NCI-H187 (cell line): ENCODE data around the gene CEP44.
A peak's percentile ranks its signal among the peaks of the same experiment; 100 is the strongest.
"Not testable (repeated sequence)": the region's sequence is repeated elsewhere in the genome, so short reads cannot be mapped to it uniquely, and the experiment has no call there.

Source experiments
- DNase-seq, 2 experiments: peaks; one replicate each; lab custom pipeline; 2025; lab: John Stamatoyannopoulos, UW

The CEP44 gene

DNA sequence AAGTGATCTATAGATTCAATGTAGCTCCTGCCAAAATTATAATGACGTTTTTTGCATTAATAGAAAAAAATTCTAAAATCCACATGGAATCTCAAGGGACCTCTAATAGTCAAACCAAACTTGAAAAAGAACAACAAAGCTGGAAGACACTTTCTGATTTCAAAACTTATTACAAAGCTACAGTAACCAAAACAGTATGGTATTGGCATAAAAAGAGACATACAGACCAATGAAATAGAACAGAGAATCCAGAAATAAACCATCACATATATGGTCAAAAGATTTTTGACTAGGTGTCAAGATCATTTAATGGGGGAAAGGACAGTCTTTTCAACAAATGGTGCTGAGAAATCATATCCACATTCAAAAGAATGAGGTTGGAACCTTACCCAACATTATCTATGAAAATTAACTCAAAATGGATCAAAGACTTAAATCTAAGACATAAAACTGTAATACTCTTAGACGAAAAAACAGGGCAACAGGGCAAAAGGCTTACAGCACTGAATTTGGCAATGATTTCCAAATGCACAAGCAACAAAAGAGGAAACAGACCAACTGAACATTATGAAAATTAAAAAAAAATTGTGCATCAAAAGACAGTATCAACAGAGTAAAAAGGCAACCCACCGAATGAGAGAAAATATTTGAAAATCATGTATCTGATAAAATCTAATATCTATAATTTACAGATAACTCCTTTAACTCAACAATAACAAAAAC is 4.1 kb upstream of the CEP44 start:
- DNase-seq: no peak

DNA sequence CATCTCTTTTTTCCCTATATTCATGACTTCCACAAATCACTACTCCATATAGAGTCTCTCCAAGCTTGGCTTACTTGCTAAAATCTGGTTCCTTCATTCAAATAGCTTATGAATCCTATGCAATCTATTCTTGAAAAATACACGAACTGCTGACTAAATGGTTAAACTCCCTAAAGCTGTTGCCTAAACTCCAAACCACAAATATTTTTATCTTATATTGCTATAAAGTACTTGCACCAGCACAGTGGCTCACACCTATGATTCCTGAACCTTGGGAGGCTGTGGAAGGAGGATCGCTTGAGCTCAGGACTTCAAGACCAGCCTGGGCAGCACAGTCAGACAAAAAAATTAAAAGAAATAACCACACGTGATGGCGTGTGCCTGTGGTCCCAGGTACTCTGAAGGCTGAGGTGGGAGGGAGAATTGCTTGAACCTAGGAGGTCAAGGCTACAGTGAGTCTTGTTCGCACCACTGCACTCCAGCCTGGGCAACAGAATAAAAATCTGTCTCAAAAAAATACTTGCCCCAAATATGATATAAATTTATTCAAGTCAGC is 2.5 kb upstream of the CEP44 start:
- DNase-seq: no peak

DNA sequence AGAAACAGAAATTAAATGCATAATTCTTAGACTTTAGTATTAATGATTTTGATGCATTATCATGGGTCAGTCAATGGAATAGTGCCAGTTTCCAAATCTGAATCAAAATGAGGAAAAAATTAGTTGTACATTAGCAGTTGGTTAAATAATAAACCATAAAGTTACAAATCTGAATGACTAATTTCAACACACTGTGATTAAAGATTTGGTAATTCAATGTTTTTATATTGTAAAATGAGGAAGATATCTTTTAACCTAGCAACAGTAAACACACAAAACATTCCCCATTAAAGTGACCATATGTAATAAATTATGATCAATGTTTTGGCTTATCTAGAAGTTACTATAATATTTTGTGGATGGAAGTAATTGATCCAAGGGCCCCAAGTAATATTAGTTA is 1.8 kb upstream of the CEP44 start:
- no peak for DNase-seq

DNA sequence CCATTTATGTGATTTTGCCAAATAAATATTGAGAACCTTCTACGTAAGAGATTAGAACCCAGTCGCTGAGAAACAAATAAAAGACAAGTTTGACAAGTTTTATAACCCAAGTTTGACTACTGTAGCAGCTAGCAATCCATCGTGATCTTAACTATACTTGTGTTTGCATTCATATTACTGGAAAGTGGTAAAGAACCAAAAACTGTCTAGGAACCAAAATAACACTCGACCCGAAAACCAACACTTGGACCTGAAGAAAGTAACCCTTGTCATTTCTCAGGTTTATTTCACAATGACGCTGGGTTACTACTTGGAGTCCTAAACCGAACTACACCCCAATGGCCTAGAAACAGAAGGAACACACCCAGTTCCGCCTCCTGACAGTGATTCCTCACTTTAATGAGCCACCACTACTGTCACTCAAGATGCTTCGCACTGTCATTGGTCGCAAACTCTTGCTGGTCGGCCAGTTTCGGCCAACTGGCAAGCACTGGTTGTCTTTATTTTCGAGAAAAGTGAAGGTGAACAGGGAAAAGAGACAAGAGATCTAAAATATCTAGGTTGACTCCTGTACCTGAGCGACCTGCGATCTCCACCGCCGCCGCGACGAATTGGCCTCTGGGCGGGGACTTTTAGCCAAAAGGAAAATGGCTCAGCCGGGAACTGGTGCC is 740 bp upstream of the CEP44 start:
- DNase-seq: peak in 1 of 2 experiments; percentile 32

DNA sequence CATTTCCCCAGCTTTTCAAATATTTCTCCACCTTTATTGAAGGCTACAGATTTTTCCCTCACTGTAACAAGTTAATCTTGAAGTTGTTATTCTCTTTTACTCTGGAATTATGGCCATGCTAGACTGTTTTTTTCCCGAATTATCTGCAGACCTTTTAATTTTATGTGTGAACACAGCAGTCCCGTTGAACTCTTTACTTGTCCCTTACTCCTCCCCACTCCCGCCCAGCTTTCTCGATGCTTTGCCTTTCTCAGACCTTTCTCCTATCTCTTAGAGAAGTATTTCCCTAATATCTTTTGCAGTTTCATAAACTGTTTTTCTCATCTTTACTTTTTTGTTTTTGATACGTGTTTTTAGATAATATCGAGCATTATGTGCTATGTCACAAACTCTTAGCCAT is 776 bp downstream of the CEP44 start:
- no peak for DNase-seq

DNA sequence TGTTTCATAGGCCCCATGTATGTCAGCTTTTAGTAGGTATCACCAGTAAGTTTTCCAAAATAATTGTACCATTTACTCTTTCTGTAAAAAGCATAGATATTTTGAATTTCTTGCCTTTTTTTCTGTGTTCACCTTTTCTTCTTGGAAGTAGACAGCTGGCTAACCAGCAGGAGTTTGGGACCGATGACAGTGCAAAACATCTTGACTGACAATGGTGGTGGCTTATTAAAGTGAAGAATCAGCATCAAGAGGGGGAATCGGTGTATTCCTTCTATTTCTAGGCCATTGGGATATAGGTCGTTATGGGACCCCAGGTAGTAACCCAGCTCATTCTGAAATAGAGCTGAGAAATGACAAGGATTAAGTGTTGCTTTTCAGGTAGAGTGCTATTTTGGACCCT is 3.2 kb downstream of the CEP44 start:
- DNase-seq: no peak

DNA sequence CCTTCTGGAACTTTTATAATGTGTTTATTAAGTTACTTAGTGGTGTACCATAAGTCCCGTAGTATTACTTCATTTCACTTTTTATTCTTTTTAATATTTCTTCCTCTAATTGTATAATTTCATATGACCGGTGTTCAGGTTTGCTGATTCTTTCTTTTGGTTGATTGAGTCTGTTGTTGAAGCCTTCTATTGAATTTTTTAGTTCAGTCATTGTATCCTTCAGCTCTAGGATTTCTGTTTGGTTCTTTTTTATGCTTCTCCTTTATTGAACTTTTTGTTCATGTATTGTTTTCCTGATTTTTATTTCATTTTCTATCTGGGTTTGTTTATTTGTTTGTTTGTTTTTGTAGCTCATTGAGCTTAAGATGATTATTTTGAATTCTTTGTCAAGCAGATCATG is 8.8 kb downstream of the CEP44 start:
- no peak for DNase-seq

DNA sequence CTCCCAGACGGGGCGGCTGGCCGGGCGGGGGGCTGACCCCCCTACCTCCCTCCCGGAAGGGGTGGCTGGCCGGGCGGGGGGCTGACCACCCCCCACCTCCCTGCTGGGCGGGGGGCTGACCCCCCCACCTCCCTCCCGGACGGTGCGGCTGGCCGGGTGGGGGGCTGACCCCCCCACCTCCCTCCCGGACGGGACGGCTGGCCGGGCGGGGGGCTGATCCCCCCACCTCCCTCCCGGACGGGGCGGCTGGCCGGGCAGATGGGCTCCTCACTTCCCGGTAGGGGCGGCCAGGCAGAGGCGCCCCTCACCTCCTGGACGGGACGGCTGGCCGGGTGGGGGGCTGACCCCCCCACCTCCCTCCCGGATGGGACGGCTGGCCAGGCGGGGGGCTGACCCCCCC is 10.9 kb downstream of the CEP44 start:
- not testable (repeated sequence) for DNase-seq

DNA sequence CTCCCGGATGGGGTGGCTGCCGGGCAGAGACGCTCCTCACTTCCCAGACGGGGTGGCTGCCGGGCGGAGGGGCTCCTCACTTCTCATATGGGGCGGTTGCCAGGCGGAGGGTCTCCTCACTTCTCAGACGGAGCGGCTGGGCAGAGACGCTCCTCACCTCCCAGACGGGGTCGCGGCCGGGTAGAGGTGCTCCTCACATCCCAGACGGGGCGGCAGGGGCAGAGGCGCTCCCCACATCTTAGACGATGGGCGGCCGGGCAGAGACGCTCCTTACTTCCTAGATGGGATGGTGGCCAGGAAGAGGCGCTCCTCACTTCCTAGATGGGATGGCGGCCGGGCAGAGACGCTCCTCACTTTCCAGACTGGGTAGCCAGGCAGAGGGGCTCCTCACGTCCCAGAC is 11.4 kb downstream of the CEP44 start:
- DNase-seq: not testable (repeated sequence)

DNA sequence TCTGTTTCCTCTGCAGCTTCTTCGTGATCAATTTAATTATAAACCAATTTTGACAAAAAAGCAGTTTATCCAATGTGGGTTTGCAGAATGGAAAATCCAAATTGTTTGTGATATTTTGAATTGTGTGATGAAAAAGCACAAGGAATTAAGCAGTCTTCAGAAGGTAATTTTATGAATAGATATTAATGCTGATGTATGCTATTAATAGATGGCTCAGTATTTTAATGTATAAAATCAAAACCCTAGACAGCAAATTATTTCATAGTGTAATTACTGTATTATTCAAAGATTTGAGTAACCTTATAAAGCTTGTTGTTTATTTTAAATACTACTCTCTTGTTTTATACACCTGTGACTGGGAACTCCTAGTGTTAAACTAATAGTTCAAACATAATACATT is 20.0 kb downstream of the CEP44 start:
- no peak for DNase-seq

DNA sequence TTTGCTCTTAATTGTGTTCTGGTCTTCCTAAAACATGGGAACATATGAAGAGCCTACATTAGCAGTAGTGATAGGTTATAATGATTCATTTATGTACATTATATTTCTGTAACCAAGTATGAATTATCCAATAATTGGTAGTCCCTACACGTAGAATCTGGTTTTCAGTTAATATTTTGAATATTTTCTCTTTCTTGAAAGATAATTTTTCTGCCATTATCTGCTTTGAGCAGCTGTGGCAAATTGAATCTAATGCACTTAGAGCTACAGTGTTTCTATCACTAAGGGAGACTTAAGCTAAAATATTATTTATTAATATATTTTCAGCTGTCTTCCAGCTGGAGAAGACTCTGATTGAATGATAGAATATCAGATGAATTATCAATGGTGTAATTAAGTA is 21.0 kb downstream of the CEP44 start:
- DNase-seq: no peak

DNA sequence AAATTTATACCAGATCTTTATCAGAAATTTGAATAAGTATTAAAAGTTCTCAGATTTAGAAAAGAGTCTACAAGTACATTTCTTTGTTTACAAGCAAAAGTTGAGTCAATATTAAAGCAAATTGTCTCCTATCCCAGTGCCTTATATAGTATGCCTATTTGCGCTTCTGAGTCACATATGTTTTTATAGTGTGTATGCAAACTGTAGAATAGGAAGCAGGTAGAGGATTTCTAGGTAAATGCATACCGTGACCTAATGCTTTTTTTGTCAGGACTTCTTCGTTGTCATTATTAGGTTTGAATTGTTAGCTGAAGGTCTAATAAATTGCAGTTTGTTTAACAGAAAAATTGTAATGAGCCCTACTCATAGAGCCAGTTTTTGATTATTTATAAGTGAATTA is 22.2 kb downstream of the CEP44 start:
- DNase-seq: no peak

DNA sequence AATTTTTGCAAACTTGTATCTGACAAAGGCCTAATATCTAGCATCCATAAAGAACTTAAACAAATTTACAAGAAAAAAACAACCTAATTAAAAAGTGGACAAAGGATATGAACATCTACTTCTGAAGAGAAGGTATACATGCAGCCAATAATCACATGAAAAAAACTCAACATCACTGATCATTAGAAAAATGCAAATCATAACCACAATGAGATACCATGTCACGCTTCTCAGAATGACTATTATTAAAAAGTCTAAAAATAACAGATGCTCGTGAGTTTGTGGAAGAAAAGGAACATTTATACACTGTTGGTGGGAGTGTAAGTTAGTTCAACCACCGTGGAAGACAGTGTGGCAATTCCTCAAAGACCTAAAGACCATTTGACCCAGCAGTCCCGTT is 24.0 kb downstream of the CEP44 start:
- DNase-seq: no peak

DNA sequence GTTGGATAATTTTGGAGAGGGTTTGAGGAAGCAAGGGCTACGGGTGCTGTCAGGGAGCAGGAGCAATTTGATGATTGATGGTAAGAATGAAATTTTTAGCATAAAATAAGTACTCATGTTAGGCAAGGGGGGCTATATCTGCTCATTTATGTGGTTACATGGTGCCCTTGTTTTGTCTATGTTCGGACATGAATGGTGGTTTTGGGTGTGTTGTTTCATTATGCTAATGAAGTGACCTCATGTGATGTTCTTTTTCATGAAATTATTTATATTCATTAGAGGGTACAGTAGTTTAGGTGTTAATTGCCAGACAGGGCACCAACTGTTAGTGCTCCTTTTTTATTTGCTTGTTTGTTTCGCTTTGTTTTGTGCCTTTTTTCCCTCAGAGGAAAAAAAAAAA is 29.3 kb downstream of the CEP44 start:
- DNase-seq: no peak

DNA sequence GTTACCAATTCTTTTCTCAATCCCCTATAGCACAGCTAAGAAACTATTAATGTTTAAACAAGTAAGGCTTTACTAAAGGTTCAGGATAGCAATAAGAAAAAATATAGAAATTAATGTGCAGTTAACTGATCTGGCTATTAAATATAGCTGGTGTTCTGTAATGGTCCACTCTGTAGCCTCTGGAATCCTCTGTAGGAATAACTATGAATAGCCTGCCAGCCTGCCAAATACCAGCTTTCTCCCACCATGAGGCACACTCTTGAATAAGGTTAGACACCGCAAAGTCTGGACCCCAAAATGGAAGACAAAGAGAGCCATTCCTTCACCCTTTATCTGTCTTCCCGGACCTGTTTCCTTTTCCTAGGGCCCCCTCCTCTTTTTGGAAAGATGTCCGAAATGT is 30.6 kb downstream of the CEP44 start:
- no peak for DNase-seq

DNA sequence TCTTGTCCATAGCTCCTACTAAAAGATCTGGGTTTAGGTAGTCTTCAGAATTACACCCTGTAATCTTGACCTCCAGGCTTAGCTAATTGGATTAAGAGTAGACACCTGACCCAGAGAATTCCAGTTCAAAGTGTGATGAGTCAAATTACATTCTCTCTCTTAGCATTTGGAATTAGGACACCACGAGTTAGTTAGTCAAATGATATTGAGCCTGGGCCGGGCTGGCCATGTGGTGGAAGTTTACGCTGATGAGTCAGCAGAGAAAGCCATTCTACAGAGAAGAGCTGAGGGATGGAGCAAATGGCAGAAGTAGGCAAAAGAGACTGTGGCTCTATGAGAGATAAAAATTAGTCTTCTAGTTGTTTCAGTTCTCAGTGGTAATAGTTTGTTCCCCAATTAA is 31.1 kb downstream of the CEP44 start:
- no peak for DNase-seq

DNA sequence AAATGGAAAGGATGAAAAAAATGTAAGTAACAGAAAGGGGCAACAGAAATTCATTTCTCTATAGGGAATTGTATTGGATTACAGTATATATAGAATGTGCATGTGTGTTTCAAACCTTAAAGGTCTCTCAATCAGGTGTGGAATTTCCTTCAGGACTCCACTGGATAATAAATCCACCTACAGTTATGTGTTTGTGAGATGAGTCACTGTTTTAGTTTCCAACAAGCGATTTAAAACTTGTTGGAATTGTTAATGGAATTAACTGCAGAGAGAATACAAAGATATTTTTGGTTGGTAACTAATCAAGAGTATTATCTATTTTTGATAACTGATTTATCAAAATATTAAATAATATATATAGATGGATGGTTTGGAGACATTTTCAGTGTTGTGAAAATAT is 32.8 kb downstream of the CEP44 start:
- DNase-seq: no peak

DNA sequence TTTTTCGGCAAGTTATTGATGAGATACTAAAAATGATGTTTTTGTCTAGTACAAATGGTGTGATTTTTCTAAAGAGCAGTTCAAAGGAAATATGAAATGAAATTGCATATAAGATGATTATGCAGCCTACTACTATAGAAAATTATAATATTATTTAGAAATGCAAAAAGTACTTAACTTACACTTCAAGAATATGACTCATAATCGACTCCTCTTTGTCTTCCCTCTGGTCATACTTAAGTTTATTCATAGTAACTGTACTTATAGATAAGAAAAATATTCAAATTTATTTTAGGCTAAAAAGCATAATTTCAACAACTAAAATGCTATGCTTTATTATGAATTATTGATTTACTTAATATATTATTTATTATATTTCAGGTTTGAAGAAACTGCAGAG is 33.2 kb downstream of the CEP44 start:
- no peak for DNase-seq

DNA sequence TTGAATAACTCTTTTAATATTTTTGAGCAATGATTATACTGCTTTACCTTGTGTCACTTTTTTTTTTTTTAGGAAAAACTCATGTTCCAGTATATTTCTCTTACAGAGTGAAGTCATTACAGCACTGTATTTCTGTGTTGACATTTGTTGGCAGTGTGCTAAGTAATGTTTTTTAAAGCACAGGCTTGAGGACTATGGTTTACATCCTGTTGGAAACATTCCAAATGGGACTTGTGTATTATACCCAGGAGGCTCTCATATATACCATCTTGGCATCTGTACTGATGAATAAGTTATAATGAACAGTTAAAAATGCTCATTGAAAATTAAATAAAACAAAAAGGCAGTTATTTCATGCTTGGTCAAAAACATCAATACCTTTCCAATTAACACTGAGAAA is 33.8 kb downstream of the CEP44 start:
- DNase-seq: no peak

DNA sequence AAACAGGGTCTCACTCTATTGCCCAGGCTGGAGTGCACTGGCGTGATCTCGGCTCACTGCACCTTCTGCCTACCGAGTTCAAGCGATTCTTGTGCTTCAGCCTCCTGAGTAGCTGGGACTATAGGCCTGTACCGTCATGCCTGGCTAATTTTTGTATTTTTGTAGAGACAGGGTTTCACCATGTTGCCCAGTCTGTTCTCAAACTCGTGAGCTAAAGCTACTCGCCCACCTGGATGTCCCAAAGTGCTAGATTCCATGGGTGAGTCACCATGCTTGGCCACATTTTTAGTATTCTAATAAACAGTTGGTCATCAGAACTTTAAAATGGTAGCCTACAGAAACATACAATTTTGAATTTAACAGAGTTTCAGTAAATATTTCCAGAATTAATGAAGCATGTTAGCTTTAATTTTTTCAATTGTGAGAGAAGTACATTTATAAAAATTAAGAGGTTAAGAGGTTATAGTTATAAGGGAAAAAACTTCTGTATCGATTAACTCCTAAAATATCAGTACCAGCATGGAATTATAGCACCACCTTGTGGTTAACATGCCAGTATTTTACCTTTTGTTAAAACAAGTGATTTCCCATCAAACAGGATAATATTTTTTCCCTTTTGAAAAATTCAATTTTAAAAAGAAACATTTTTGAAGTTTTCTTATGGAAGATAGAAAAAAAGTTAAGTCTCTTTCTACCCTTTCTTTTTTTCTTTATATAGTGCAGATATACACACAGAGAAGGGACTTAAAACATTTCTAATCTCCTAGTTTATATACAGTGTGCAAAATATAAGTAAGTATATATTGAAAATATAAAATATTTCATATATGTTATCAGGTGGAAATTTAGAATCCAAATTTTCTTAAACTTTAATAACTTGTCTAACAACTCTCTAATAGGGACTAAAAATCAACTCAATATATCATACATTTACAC is 35.4 kb downstream of the CEP44 start:
- DNase-seq: no peak

DNA sequence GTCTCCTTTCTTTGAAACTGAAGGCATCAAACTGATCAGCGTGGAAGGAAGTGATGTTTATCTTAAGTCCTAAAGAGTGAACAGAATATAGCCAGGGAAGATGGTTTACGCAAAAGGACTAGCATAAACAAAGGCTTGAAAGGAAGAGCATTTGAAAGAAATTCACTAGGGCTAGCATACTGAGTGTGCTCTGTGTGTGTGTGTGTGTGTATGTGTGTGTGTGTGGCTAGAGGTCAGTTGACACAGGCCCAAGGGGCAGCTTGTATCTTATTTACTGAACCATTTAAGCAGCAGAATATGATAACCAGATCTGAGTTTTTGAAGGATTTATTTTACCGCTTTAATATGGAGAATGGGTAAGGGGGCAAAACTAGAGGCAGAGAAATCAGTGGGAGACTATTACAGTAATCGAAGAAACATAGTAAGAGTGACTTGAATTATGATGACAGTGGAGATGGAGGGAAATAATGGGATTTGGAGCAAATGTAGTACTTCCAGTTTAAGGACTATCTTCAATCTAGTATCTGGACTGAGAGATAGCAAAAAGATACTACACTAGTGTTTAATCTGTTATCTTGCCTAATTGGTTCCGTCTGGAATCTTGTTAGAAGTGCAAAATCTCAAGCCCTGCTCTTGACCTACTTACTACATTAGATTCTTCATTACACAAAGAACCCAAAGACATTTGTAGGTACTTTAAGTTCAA is 36.9 kb downstream of the CEP44 start:
- no peak for DNase-seq

DNA sequence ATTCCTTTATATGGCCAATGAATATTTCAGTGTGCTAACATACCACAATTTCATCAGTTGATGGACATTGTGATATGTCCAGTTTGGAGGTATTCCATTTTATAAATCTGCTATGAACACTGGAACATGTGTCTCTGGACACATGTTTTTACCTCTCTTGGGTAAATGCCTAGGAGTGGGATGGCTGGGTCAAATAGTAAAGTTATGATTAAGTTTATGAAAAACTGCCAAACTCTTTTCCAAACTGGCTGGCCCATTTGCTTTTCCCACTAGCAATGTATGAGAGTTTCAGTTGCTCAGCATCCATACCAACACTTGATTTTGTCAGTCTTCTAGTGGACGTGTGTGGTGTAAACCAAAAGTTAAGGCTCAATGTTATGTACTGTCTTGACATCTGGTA is 40.5 kb downstream of the CEP44 start:
- DNase-seq: no peak
